Common myeloid progenitor, CD34-positive (primary cell): ENCODE measurements around the gene NFATC3.
A peak's percentile ranks its signal among the peaks of the same experiment; 100 is the strongest.
"Not testable (repeated sequence)": the region's sequence is repeated elsewhere in the genome, so short reads cannot be mapped to it uniquely, and the experiment has no call there.

Experiments used
- CTCF ChIA-PET: fragments of 350-600 bp; sonication (Branson Sonifier 250); formaldehyde crosslinking; loops from one replicate; lab custom pipeline; 2021; ENCODE audit warnings: antibody characterized with exemption; lab: Charles Lee
- POLR2A ChIA-PET: fragments of 350-600 bp; sonication (Branson Sonifier 250); formaldehyde crosslinking; loops from one replicate; lab custom pipeline; 2021; ENCODE audit warnings: antibody characterized with exemption; lab: Charles Lee
- DNase-seq, 3 donors: peaks; one replicate each; pipeline versions ENCODE4 v3.0.0 to v3.0.0-alpha.2; 2013
- H3K27ac ChIP-seq, 2 experiments: 1 replicate in 1 of 2; 2 replicates in 1 of 2; pipeline ENCODE4 v1.7.0; 2013; ENCODE audit warnings: inconsistent platforms in 2 of 2, low read length in 2 of 2, mild to moderate bottlenecking in 2 of 2, low read depth in 1 of 2, moderate library complexity in 1 of 2; ENCODE audit not compliant: severe bottlenecking in 2 of 2, insufficient read depth in 1 of 2, poor library complexity in 1 of 2
- H3K27me3 ChIP-seq, 5 experiments: replicated peaks in 2 of 5; 1 replicate in 3 of 5; 2 replicates in 2 of 5; pipeline versions ENCODE4 v1.6.1 to v1.7.0; 2013; ENCODE audit warnings: low read length in 4 of 5, mild to moderate bottlenecking in 2 of 5, moderate library complexity in 2 of 5, inconsistent platforms in 1 of 5; ENCODE audit not compliant: insufficient read depth in 5 of 5, control insufficient read depth in 4 of 5
- H3K36me3 ChIP-seq, 4 experiments: 1 replicate in 2 of 4; 2 replicates in 2 of 4; pipeline versions ENCODE4 v1.6.1 to v1.7.0; 2013; ENCODE audit warnings: low read length in 3 of 4, control low read depth in 1 of 4, mild to moderate bottlenecking in 1 of 4; ENCODE audit not compliant: control insufficient read depth in 4 of 4, insufficient read depth in 4 of 4
- H3K4me1 ChIP-seq, 4 experiments: 1 replicate in 3 of 4; 2 replicates in 1 of 4; pipeline versions ENCODE4 v1.6.1 to v1.7.1; 2013; ENCODE audit warnings: low read length in 3 of 4, mild to moderate bottlenecking in 3 of 4, control low read depth in 1 of 4, inconsistent platforms in 1 of 4, moderate library complexity in 1 of 4; ENCODE audit not compliant: control insufficient read depth in 4 of 4, insufficient read depth in 4 of 4; ENCODE audit errors: control extremely low read depth in 1 of 4
- H3K4me3 ChIP-seq, 7 experiments: 1 replicate in 4 of 7; 2 replicates in 3 of 7; pipeline versions ENCODE4 v1.5.1 to v1.7.0; 2013; ENCODE audit warnings: mild to moderate bottlenecking in 7 of 7, low read length in 6 of 7, moderate library complexity in 6 of 7, inconsistent platforms in 2 of 7, low read depth in 2 of 7, control low read depth in 1 of 7; ENCODE audit not compliant: insufficient read depth in 4 of 7, control insufficient read depth in 1 of 7; ENCODE audit errors: extremely low read depth in 1 of 7
- H3K9me3 ChIP-seq, 5 experiments: 1 replicate in 4 of 5; 2 replicates in 1 of 5; pipeline versions ENCODE4 v1.6.1 to v1.7.1; 2013; ENCODE audit warnings: low read length in 4 of 5, mild to moderate bottlenecking in 2 of 5, inconsistent platforms in 1 of 5, low read depth in 1 of 5, moderate library complexity in 1 of 5; ENCODE audit not compliant: control insufficient read depth in 4 of 5, insufficient read depth in 2 of 5; ENCODE audit errors: control extremely low read depth in 1 of 5
- WGBS: methylation state at CpG from one replicate; pipeline ENCODE4 v1.1.5; 2013; ENCODE audit not compliant: insufficient coverage; 5-methylcytosine and 5-hydroxymethylcytosine counted together

The NFATC3 gene

GRCh38 chr16:68088130-68088972 is 3.2 kb downstream of the NFATC3 start:
- DNase-seq, result no peak
- no peaks in the 10 kb centered on the region for H3K27me3 ChIP-seq
- ChIA-PET CTCF (interaction anchor here (1.0 to 1.2 kb wide), 2 partner anchors 9 to 29 kb away, joined by 4 read pairs; no protein-coding TSS in a partner anchor), POLR2A (no interaction called here)
- H3K36me3 ChIP-seq, result no peaks in the 10 kb centered on the region
- peaks cover 48 to 74% (median 64%) of the 10 kb centered on the region in 4 experiments for H3K4me1 ChIP-seq
- H3K9me3 ChIP-seq, result no peaks in the 10 kb centered on the region
- peak overlapping the region in 1 of 2 experiments; percentile 86 for H3K27ac ChIP-seq
- WGBS, result 83% methylated on average over 1 of the region's 9 CpGs
- H3K4me3 ChIP-seq, result peak overlapping the region in 3 of 7 experiments; percentile 90 to 97 (median 91)

- WGBS, result no CpG with 5 or more reads among the region's 4 CpGs
- H3K4me3 ChIP-seq, result peak overlapping the region in 1 of 7 experiments; percentile 17
- POLR2A ChIA-PET, result interaction anchor here (0.7 kb wide), 1 partner anchor 31 kb away, joined by 3 read pairs; no protein-coding TSS in a partner anchor
- no peaks in the 10 kb centered on the region for H3K9me3 ChIP-seq
- no peak for DNase-seq
- no peaks in the 10 kb centered on the region for H3K27me3 ChIP-seq
- CTCF ChIA-PET, result interaction anchor here (1.0 to 1.2 kb wide), 2 partner anchors 10 to 28 kb away, joined by 4 read pairs; no protein-coding TSS in a partner anchor
- peaks cover 47 to 74% (median 63%) of the 10 kb centered on the region in 4 experiments for H3K4me1 ChIP-seq
- peak overlapping the region in 1 of 2 experiments; percentile 37 for H3K27ac ChIP-seq
- H3K36me3 ChIP-seq, result no peaks in the 10 kb centered on the region
Measured at GRCh38 chr16:68089067-68089466, 3.9 kb downstream of the NFATC3 start.

- Histone ChIP-seq H3K4me3 (peak overlapping the region in 3 of 7 experiments; percentile 10 to 52 (median 26)), H3K36me3 (no peaks in the 10 kb centered on the region), H3K27ac (peak overlapping the region; percentile 25 to 74), H3K27me3 (no peaks in the 10 kb centered on the region), H3K4me1 (peaks cover 49 to 72% (median 58%) of the 10 kb centered on the region in 4 experiments), H3K9me3 (no peaks in the 10 kb centered on the region)
- ChIA-PET POLR2A (no interaction called here), CTCF (interaction anchor here (1.6 kb wide), 1 partner anchor 17 kb away, joined by 3 read pairs; no protein-coding TSS in a partner anchor)
- DNase-seq, result peak; percentile 67 to 79 (median 73)
- WGBS, result no CpG with 5 or more reads among the region's 3 CpGs
Measured at GRCh38 chr16:68090130-68090529, 5.0 kb downstream of the NFATC3 start.

- Histone ChIP-seq H3K27me3 (no peaks in the 10 kb centered on the region), H3K4me1 (peaks cover 49 to 73% (median 58%) of the 10 kb centered on the region in 4 experiments), H3K36me3 (no peaks in the 10 kb centered on the region), H3K27ac (peak overlapping the region; percentile 33 to 74), H3K4me3 (peak overlapping the region in 3 of 7 experiments; percentile 20 to 52 (median 26)), H3K9me3 (no peaks in the 10 kb centered on the region)
- peak in 2 of 3 donors; percentile 42 to 54 for DNase-seq
- ChIA-PET POLR2A (no interaction called here), CTCF (interaction anchor here (1.6 to 1.7 kb wide), 2 partner anchors 8 to 18 kb away, joined by 3 to 7 read pairs; no protein-coding TSS in a partner anchor)
- WGBS, result no CpG with 5 or more reads among the region's 3 CpGs
Measured at GRCh38 chr16:68090533-68090932, 5.4 kb downstream of the NFATC3 start.

GRCh38 chr16:68091380-68092261 is 6.5 kb downstream of the NFATC3 start:
- peak overlapping the region in 1 of 2 experiments; percentile 74 for H3K27ac ChIP-seq
- POLR2A ChIA-PET, result no interaction called here
- 100% methylated on average over 1 of the region's 5 CpGs for WGBS
- peaks cover 47 to 74% (median 57%) of the 10 kb centered on the region in 4 experiments for H3K4me1 ChIP-seq
- no peaks in the 10 kb centered on the region for H3K36me3 ChIP-seq
- CTCF ChIA-PET, result interaction anchor here (0.9 to 5.2 kb wide), 6 partner anchors 9 to 146 kb away, joined by 3 to 54 read pairs (median 4); no protein-coding TSS in a partner anchor
- no peaks in the 10 kb centered on the region for H3K9me3 ChIP-seq
- peak overlapping the region in 2 of 7 experiments; percentile 26 to 43 for H3K4me3 ChIP-seq
- no peaks in the 10 kb centered on the region for H3K27me3 ChIP-seq
- no peak for DNase-seq

- H3K27ac ChIP-seq, result peak overlapping the region in 1 of 2 experiments; percentile 38
Measured at GRCh38 chr16:68092275-68092674, 7.1 kb downstream of the NFATC3 start.

More at GRCh38 chr16:68092275-68092674, 7.1 kb downstream of the NFATC3 start:
- CTCF ChIA-PET, result interaction anchor here (0.9 to 5.2 kb wide), 10 partner anchors 9 to 146 kb away, joined by 3 to 54 read pairs (median 4); partner anchors contain the start of gene NFATC3
- H3K4me3 ChIP-seq, POLR2A ChIA-PET, H3K27me3 ChIP-seq, H3K9me3 ChIP-seq, H3K36me3 ChIP-seq, DNase-seq: not testable (repeated sequence)
- H3K4me1 ChIP-seq, result peaks cover 42 to 69% (median 55%) of the 10 kb centered on the region in 4 experiments
- 100% methylated on average over 1 of the region's 10 CpGs for WGBS
